GM21423 (cell line): ENCODE results near the gene VAV2.

Experiments used
- ATAC-seq: cut with Tn5 transposase; IDR thresholded peaks from one replicate; pipeline ENCODE4 v1.9.1; 2021; ENCODE audit warnings: mild to moderate bottlenecking, moderate library complexity; ENCODE audit not compliant: unreplicated experiment

Gene VAV2

GRCh38 chr9:133956520-133957076, 35.5 kb downstream of the VAV2 start:
- ATAC-seq, result no peak

- ATAC-seq, result no peak
Observed at GRCh38 chr9:133955821-133956411, 36.2 kb downstream of the VAV2 start.

GRCh38 chr9:133954862-133955529, 37.1 kb downstream of the VAV2 start:
- no peak for ATAC-seq

GRCh38 chr9:133953976-133954709, 38.0 kb downstream of the VAV2 start:
- ATAC-seq, result no peak

GRCh38 chr9:133953621-133953975, 38.5 kb downstream of the VAV2 start:
- ATAC-seq, result no peak

GRCh38 chr9:133952598-133953550, 39.2 kb downstream of the VAV2 start:
- ATAC-seq, result no peak

- no peak for ATAC-seq
Observed at GRCh38 chr9:133951265-133951664, 40.9 kb downstream of the VAV2 start.

- no peak for ATAC-seq
Observed at GRCh38 chr9:133950629-133951111, 41.5 kb downstream of the VAV2 start.

GRCh38 chr9:133950192-133950591, 41.9 kb downstream of the VAV2 start:
- no peak for ATAC-seq

GRCh38 chr9:133949486-133950061, 42.5 kb downstream of the VAV2 start:
- no peak for ATAC-seq

GRCh38 chr9:133948561-133949485, 43.3 kb downstream of the VAV2 start:
- no peak for ATAC-seq

GRCh38 chr9:133948131-133948530, 44.0 kb downstream of the VAV2 start:
- ATAC-seq, result no peak

GRCh38 chr9:133946840-133947486, 45.2 kb downstream of the VAV2 start:
- ATAC-seq, result no peak

- ATAC-seq, result peak; percentile 49
Observed at GRCh38 chr9:133945977-133946753, 46.0 kb downstream of the VAV2 start.

- ATAC-seq, result peak; percentile 57
Observed at GRCh38 chr9:133945314-133945975, 46.7 kb downstream of the VAV2 start.

- ATAC-seq, result no peak
Observed at GRCh38 chr9:133944746-133945135, 47.4 kb downstream of the VAV2 start.
